GM21576 (cell line): ENCODE data around the gene WFS1.

ENCODE experiments used
- ATAC-seq: cut with Tn5 transposase; IDR thresholded peaks from one replicate; pipeline ENCODE4 v1.9.1; 2021; ENCODE audit warnings: mild to moderate bottlenecking, moderate library complexity; ENCODE audit not compliant: unreplicated experiment

WFS1 gene

GRCh38 chr4:6279582-6280289, 10.1 kb downstream of the WFS1 start:
- no peak for ATAC-seq

GRCh38 chr4:6280365-6280996, 10.8 kb downstream of the WFS1 start:
- no peak for ATAC-seq

GRCh38 chr4:6281436-6282313, 12.0 kb downstream of the WFS1 start:
- no peak for ATAC-seq

- ATAC-seq, result no peak
Measured at GRCh38 chr4:6282314-6282771, 12.7 kb downstream of the WFS1 start.

- no peak for ATAC-seq
Measured at GRCh38 chr4:6283282-6283681, 13.6 kb downstream of the WFS1 start.

GRCh38 chr4:6287017-6287788, 17.6 kb downstream of the WFS1 start:
- no peak for ATAC-seq

GRCh38 chr4:6288342-6288741, 18.7 kb downstream of the WFS1 start:
- ATAC-seq, result no peak

- ATAC-seq, result no peak
Measured at GRCh38 chr4:6288871-6289270, 19.2 kb downstream of the WFS1 start.

- no peak for ATAC-seq
Measured at GRCh38 chr4:6290256-6290655, 20.6 kb downstream of the WFS1 start.

GRCh38 chr4:6290769-6291547, 21.3 kb downstream of the WFS1 start:
- no peak for ATAC-seq

- no peak for ATAC-seq
Measured at GRCh38 chr4:6291784-6292297, 22.2 kb downstream of the WFS1 start.

- no peak for ATAC-seq
Measured at GRCh38 chr4:6292376-6293096, 22.9 kb downstream of the WFS1 start.

GRCh38 chr4:6293097-6293445, 23.4 kb downstream of the WFS1 start:
- ATAC-seq, result no peak

GRCh38 chr4:6293661-6294060, 24.0 kb downstream of the WFS1 start:
- ATAC-seq, result no peak

- no peak for ATAC-seq
Measured at GRCh38 chr4:6294705-6295421, 25.2 kb downstream of the WFS1 start.

- ATAC-seq, result no peak
Measured at GRCh38 chr4:6295495-6295894, 25.8 kb downstream of the WFS1 start.

GRCh38 chr4:6296026-6296425, 26.4 kb downstream of the WFS1 start:
- no peak for ATAC-seq

- ATAC-seq, result no peak
Measured at GRCh38 chr4:6297266-6297815, 27.7 kb downstream of the WFS1 start.
